HepG2 (cell line): ENCODE data around the gene TRMT1. TPM values are rescaled to one million over a fixed set of nuclear protein-coding genes. Genes with fewer than 3 reads are reported as not detected.
A peak's percentile ranks its signal among the peaks of the same experiment; 100 is the strongest.

Experiments used
- JARID2 ChIP-seq: sonication (generic); formaldehyde crosslinking; IDR thresholded peaks from 2 replicates; pipeline ENCODE4 v1.8.1; 2023; ENCODE audit warnings: missing genetic modification reagents, inconsistent platforms; ENCODE audit not compliant: insufficient replicate concordance
- KMT2B ChIP-seq: IDR thresholded peaks from 2 replicates; pipeline ENCODE4 v1.6.1; 2016; ENCODE audit warnings: missing genetic modification reagents, missing compliant biosample characterization
- MAX ChIP-seq: IDR thresholded peaks from 2 replicates; pipeline ENCODE4 v1.6.1; 2012; ENCODE audit warnings: inconsistent platforms
- MEF2D ChIP-seq: sonication (generic); formaldehyde crosslinking; IDR thresholded peaks from 2 replicates; pipeline ENCODE4 v1.5.1; 2020; ENCODE audit warnings: mild to moderate bottlenecking, missing genetic modification reagents
- MEIS2 ChIP-seq: sonication (generic); formaldehyde crosslinking; IDR thresholded peaks from 2 replicates; pipeline ENCODE4 v1.9.0; 2021; ENCODE audit warnings: mild to moderate bottlenecking, missing genetic modification reagents
- MYNN ChIP-seq: sonication (generic); formaldehyde crosslinking; IDR thresholded peaks from 2 replicates; pipeline ENCODE4 v1.4.0; 2020; ENCODE audit warnings: mild to moderate bottlenecking, low read depth, missing genetic modification reagents
- NR2C2 ChIP-seq: sonication (generic); formaldehyde crosslinking; IDR thresholded peaks from 2 replicates; pipeline ENCODE4 v1.4.0; 2020; ENCODE audit warnings: missing genetic modification reagents, mild to moderate bottlenecking, moderate library complexity, borderline replicate concordance
- PCBP2 ChIP-seq: fragments of 200-400 bp; formaldehyde crosslinking; optimal IDR thresholded peaks from 2 replicates; pipeline ENCODE3; 2018; ENCODE audit warnings: low read length, low read depth; ENCODE audit not compliant: poor library complexity, severe bottlenecking
- RBFOX2 ChIP-seq: fragments of 200-400 bp; formaldehyde crosslinking; IDR thresholded peaks from 2 replicates; pipeline ENCODE4 v1.6.1; 2017; ENCODE audit warnings: low read depth, mild to moderate bottlenecking, low read length
- SETDB1 ChIP-seq: sonication (generic); formaldehyde crosslinking; IDR thresholded peaks from 2 replicates; pipeline ENCODE4 v1.5.1; 2020; ENCODE audit warnings: missing genetic modification reagents, mild to moderate bottlenecking, borderline replicate concordance
- SMAD9 ChIP-seq: sonication (generic); formaldehyde crosslinking; IDR thresholded peaks from 2 replicates; pipeline ENCODE4 v1.5.1; 2020; ENCODE audit warnings: mild to moderate bottlenecking, missing genetic modification reagents
- TRIM24 ChIP-seq: sonication (generic); formaldehyde crosslinking; IDR thresholded peaks from 2 replicates; pipeline ENCODE4 v1.8.0; 2022; ENCODE audit warnings: mild to moderate bottlenecking, missing genetic modification reagents
- ZBTB7B ChIP-seq: sonication (generic); formaldehyde crosslinking; IDR thresholded peaks from 2 replicates; pipeline ENCODE4 v1.4.0; 2020; ENCODE audit warnings: missing genetic modification reagents
- ZFP36L1 ChIP-seq: sonication (generic); formaldehyde crosslinking; IDR thresholded peaks from 2 replicates; pipeline ENCODE4 v1.8.0; 2022; ENCODE audit warnings: mild to moderate bottlenecking, missing genetic modification reagents, moderate library complexity
- ZMAT5 ChIP-seq: sonication (generic); formaldehyde crosslinking; IDR thresholded peaks from 2 replicates; pipeline ENCODE4 v1.5.0; 2020; ENCODE audit warnings: mild to moderate bottlenecking, low read depth, missing genetic modification reagents, borderline replicate concordance
- ZNF205 ChIP-seq: IDR thresholded peaks from 2 replicates; pipeline ENCODE4 v1.6.1; 2018; ENCODE audit warnings: missing biosample characterization, missing genetic modification reagents
- ZNF343 ChIP-seq: sonication (generic); formaldehyde crosslinking; IDR thresholded peaks from 2 replicates; pipeline ENCODE4 v1.4.0; 2020; ENCODE audit warnings: mild to moderate bottlenecking, missing genetic modification reagents
- ZNF432 ChIP-seq: sonication (generic); formaldehyde crosslinking; IDR thresholded peaks from 2 replicates; pipeline ENCODE4 v1.5.0; 2020; ENCODE audit warnings: missing genetic modification reagents, mild to moderate bottlenecking, borderline replicate concordance
- ZNF496 ChIP-seq: sonication (generic); formaldehyde crosslinking; IDR thresholded peaks from 2 replicates; pipeline ENCODE4 v1.8.1; 2023; ENCODE audit warnings: mild to moderate bottlenecking, moderate library complexity, missing genetic modification reagents; ENCODE audit not compliant: insufficient replicate concordance
- ZNF552 ChIP-seq: sonication (generic); formaldehyde crosslinking; IDR thresholded peaks from 2 replicates; pipeline ENCODE4 v1.9.0; 2022; ENCODE audit warnings: missing genetic modification reagents, mild to moderate bottlenecking, borderline replicate concordance
- polyA plus RNA-seq, 8 experiments: library from polyadenylated mRNA; depleted of rRNA in 3 of 8; stranded (reverse) in 7 of 8; unstranded in 1 of 8; fragments of >200 nt; fragmentation: Illumina TruSeq in 4 of 8; extraction: Trizol in 4 of 8; gene quantifications; 2 replicates each; pipeline versions ENCODE4 v1.2.1 to v1.2.3, GENCODE V29; 2011 to 2016; ENCODE audit warnings: low read depth in 4 of 8, missing spikeins in 1 of 8, mixed read lengths in 1 of 8; ENCODE audit not compliant: insufficient read depth in 1 of 8
- total RNA-seq, 5 experiments: library from RNA; depleted of rRNA; stranded (reverse); fragments of >200 nt; fragmentation: Illumina TruSeq; extraction: Trizol; gene quantifications; 2 replicates each; pipeline ENCODE4 v1.2.3, GENCODE V29; 2016; ENCODE audit warnings: low read depth in 1 of 5
- TF ChIP-seq, protein P1 (sequence below): sonication (generic); formaldehyde crosslinking; IDR thresholded peaks from 2 replicates; pipeline ENCODE4 v1.4.0; 2020; ENCODE audit warnings: missing genetic modification reagents
- TF ChIP-seq, protein P2 (sequence below): sonication (generic); formaldehyde crosslinking; IDR thresholded peaks from 2 replicates; pipeline ENCODE4 v1.8.1; 2023; ENCODE audit warnings: missing genetic modification reagents, inconsistent platforms, borderline replicate concordance

TRMT1 gene
- total and polyA plus RNA-seq, 2 of the 13 experiments (the other 11 are each of a cell fraction or from before 2014, with no cell fraction given) = 35.5 to 44.1 TPM

DNA sequence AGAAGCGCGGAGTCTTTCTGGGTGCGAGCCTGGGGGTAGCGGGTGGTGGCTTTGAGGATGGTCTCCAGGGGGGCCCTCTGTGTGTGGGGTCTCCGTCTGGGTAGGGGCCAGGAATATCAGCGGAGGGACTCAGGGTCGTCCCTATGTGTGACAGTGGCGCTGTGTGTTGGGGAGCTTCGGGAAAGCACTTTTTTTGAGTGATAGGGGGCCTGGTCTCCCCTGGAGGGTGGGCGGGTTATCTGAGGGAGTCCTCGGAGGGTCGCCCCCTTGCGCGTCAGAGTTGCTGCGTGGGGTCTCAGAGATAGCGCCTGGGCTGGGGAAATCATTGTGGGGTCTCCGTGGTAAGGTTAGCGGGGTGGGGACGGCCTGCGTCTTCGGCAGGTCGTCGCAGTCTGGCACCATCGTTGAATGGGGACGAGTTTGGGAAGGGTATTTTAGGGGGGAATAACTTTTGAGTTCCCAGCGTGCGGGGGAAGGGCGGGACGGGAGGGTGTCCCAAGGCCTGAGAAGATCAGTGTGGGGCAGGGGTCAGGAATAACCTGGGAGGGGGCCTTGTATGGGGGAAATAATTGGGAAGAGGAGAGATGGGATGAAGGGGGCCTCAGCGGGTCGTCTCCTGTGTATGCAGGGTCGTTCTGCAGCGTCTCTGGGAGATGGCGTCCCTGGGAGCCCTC is 34.5 kb upstream of the TRMT1 start (continued):
- TF ChIP-seq ZMAT5 (CRISPR knock-in tag) = no peak
- no peak for TF ChIP-seq ZNF432 (CRISPR knock-in tag)
- 0 out of 2 replicates have a peak, but pooled peaks have one; percentile 7 for TF ChIP-seq ZFP36L1 (CRISPR knock-in tag)
- TF ChIP-seq, protein P1, sequence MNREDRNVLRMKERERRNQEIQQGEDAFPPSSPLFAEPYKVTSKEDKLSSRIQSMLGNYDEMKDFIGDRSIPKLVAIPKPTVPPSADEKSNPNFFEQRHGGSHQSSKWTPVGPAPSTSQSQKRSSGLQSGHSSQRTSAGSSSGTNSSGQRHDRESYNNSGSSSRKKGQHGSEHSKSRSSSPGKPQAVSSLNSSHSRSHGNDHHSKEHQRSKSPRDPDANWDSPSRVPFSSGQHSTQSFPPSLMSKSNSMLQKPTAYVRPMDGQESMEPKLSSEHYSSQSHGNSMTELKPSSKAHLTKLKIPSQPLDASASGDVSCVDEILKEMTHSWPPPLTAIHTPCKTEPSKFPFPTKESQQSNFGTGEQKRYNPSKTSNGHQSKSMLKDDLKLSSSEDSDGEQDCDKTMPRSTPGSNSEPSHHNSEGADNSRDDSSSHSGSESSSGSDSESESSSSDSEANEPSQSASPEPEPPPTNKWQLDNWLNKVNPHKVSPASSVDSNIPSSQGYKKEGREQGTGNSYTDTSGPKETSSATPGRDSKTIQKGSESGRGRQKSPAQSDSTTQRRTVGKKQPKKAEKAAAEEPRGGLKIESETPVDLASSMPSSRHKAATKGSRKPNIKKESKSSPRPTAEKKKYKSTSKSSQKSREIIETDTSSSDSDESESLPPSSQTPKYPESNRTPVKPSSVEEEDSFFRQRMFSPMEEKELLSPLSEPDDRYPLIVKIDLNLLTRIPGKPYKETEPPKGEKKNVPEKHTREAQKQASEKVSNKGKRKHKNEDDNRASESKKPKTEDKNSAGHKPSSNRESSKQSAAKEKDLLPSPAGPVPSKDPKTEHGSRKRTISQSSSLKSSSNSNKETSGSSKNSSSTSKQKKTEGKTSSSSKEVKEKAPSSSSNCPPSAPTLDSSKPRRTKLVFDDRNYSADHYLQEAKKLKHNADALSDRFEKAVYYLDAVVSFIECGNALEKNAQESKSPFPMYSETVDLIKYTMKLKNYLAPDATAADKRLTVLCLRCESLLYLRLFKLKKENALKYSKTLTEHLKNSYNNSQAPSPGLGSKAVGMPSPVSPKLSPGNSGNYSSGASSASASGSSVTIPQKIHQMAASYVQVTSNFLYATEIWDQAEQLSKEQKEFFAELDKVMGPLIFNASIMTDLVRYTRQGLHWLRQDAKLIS (CRISPR knock-in tag) = no peak
- no peak for TF ChIP-seq ZNF552 (CRISPR knock-in tag)
- TF ChIP-seq SETDB1 (CRISPR knock-in tag) = no peak
- TF ChIP-seq, protein P2, sequence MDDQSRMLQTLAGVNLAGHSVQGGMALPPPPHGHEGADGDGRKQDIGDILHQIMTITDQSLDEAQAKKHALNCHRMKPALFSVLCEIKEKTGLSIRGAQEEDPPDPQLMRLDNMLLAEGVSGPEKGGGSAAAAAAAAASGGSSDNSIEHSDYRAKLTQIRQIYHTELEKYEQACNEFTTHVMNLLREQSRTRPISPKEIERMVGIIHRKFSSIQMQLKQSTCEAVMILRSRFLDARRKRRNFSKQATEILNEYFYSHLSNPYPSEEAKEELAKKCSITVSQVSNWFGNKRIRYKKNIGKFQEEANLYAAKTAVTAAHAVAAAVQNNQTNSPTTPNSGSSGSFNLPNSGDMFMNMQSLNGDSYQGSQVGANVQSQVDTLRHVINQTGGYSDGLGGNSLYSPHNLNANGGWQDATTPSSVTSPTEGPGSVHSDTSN (CRISPR knock-in tag) = no peak
- peak; percentile 32 for TF ChIP-seq PCBP2
- no peak for TF ChIP-seq NR2C2 (CRISPR knock-in tag)
- no peak for TF ChIP-seq KMT2B (CRISPR knock-in tag)
- no peak for TF ChIP-seq ZNF343 (CRISPR knock-in tag)
- no peak for TF ChIP-seq SMAD9
- TF ChIP-seq MEIS2 (CRISPR knock-in tag) = no peak
- 0 out of 2 replicates have a peak, but pooled peaks have one; percentile 16 for TF ChIP-seq ZBTB7B (CRISPR knock-in tag)
- TF ChIP-seq MEF2D = 0 out of 2 replicates have a peak, but pooled peaks have one; percentile 25
- no peak for TF ChIP-seq MAX
- TF ChIP-seq ZNF496 (CRISPR knock-in tag) = no peak
- TF ChIP-seq MYNN (CRISPR knock-in tag) = no peak
- TF ChIP-seq RBFOX2 = no peak
- no peak for TF ChIP-seq TRIM24
- peak; percentile 17 for TF ChIP-seq JARID2
- no peak for TF ChIP-seq ZNF205 (CRISPR knock-in tag)
